GM19438 (cell line): ENCODE results near the gene BPNT1.
"Not testable (repeated sequence)": the region's sequence is repeated elsewhere in the genome, so short reads cannot be mapped to it uniquely, and the experiment has no call there.

Experiments
- ATAC-seq: cut with Tn5 transposase; IDR thresholded peaks from one replicate; pipeline ENCODE4 v1.9.1; 2021; ENCODE audit warnings: low read depth; ENCODE audit not compliant: unreplicated experiment

BPNT1 gene

GRCh38 chr1:220084460-220084859 is 5.1 kb downstream of the BPNT1 start:
- ATAC-seq, result no peak

- no peak for ATAC-seq
Measured at GRCh38 chr1:220077887-220078286, 11.7 kb downstream of the BPNT1 start.

- no peak for ATAC-seq
Measured at GRCh38 chr1:220076861-220077762, 12.5 kb downstream of the BPNT1 start.

GRCh38 chr1:220067269-220068204 is 22.1 kb downstream of the BPNT1 start:
- no peak for ATAC-seq

GRCh38 chr1:220062629-220063028 is 27.0 kb downstream of the BPNT1 start:
- no peak for ATAC-seq

- ATAC-seq, result no peak
Measured at GRCh38 chr1:220060876-220061275, 28.7 kb downstream of the BPNT1 start.

- ATAC-seq, result no peak
Measured at GRCh38 chr1:220056374-220056773, 33.2 kb downstream of the BPNT1 start.

GRCh38 chr1:220046052-220046930 is 43.3 kb downstream of the BPNT1 start, which contains the start of gene EPRS1:
TSS of gene EPRS1 (minus strand) at chr1:220046505. CDS start at chr1:220046388, 117 bp downstream.
- peak; percentile 97 for ATAC-seq

GRCh38 chr1:220045356-220046051 is 44.1 kb downstream of the BPNT1 start:
- ATAC-seq, result no peak

GRCh38 chr1:220044678-220045355 is 44.8 kb downstream of the BPNT1 start:
- no peak for ATAC-seq

- ATAC-seq, result no peak
Measured at GRCh38 chr1:220043646-220044045, 45.9 kb downstream of the BPNT1 start.

GRCh38 chr1:220040028-220040596 is 49.5 kb downstream of the BPNT1 start:
- no peak for ATAC-seq

GRCh38 chr1:220038640-220039039 is 50.9 kb downstream of the BPNT1 start:
- ATAC-seq, result no peak

GRCh38 chr1:220037810-220038209 is 51.8 kb downstream of the BPNT1 start:
- ATAC-seq, result not testable (repeated sequence)

- ATAC-seq, result no peak
Measured at GRCh38 chr1:220032911-220033310, 56.7 kb downstream of the BPNT1 start.

GRCh38 chr1:220031287-220031686 is 58.3 kb downstream of the BPNT1 start:
- ATAC-seq, result no peak

GRCh38 chr1:220028346-220028895 is 61.2 kb downstream of the BPNT1 start:
- peak; percentile 60 for ATAC-seq

GRCh38 chr1:220019071-220019470 is 70.5 kb downstream of the BPNT1 start:
- ATAC-seq, result no peak
